Loucy (cell line): Measurements from ENCODE around the gene SERPINA12.

Experiments used
- H2AFZ ChIP-seq: fragments of 200-600 bp; sonication (generic); 2 replicates; pipeline ENCODE4 v1.6.0; 2016; ENCODE audit warnings: antibody characterized with exemption, mild to moderate bottlenecking, low read length, moderate library complexity
- H3F3A ChIP-seq: fragments of 200-600 bp; 2 replicates; pipeline ENCODE4 v1.6.0; 2016; ENCODE audit warnings: antibody characterized with exemption, low read depth, mild to moderate bottlenecking
- H3K27me3 ChIP-seq: fragments of 200-600 bp; sonication (generic); 2 replicates; pipeline ENCODE4 v1.6.1; 2014; ENCODE audit warnings: low read length, mild to moderate bottlenecking; ENCODE audit not compliant: insufficient read depth, poor library complexity, severe bottlenecking
- H3K36me3 ChIP-seq: fragments of 200-600 bp; sonication (generic); 2 replicates; pipeline ENCODE4 v1.6.1; 2016; ENCODE audit warnings: low read length; ENCODE audit not compliant: insufficient read depth
- H3K4me1 ChIP-seq: fragments of 200-600 bp; sonication (generic); 2 replicates; pipeline ENCODE4 v1.5.1; 2014; ENCODE audit warnings: low read length, mild to moderate bottlenecking; ENCODE audit not compliant: insufficient read depth, poor library complexity, severe bottlenecking
- H3K4me2 ChIP-seq: fragments of 200-600 bp; sonication (generic); 2 replicates; pipeline ENCODE4 v1.6.0; 2014; ENCODE audit warnings: antibody characterized with exemption, low read length, low read depth, mild to moderate bottlenecking; ENCODE audit not compliant: poor library complexity, severe bottlenecking
- H3K4me3 ChIP-seq: fragments of 200-600 bp; sonication (generic); 2 replicates; pipeline ENCODE4 v1.5.1; 2014; ENCODE audit warnings: low read length, mild to moderate bottlenecking, mixed read lengths; ENCODE audit not compliant: poor library complexity, severe bottlenecking
- H3K79me2 ChIP-seq: fragments of 200-600 bp; sonication (generic); 2 replicates; pipeline ENCODE4 v1.6.1; 2014; ENCODE audit warnings: low read length; ENCODE audit not compliant: insufficient read depth
- H3K9ac ChIP-seq: fragments of 200-600 bp; sonication (generic); 2 replicates; pipeline ENCODE4 v1.6.0; 2014; ENCODE audit warnings: mild to moderate bottlenecking, low read depth, low read length, moderate library complexity; ENCODE audit not compliant: poor library complexity, severe bottlenecking
- H3K9me2 ChIP-seq: fragments of 200-600 bp; sonication (generic); replicated peaks from 2 replicates; pipeline ENCODE4 v1.6.1; 2016; ENCODE audit warnings: low read depth, low read length, mixed read lengths
- H3K9me3 ChIP-seq: fragments of 200-600 bp; sonication (generic); 2 replicates; pipeline ENCODE4 v1.6.1; 2014; ENCODE audit warnings: mild to moderate bottlenecking, antibody characterized with exemption, low read length, low read depth; ENCODE audit not compliant: insufficient read depth
- H4K20me1 ChIP-seq: fragments of 200-600 bp; sonication (generic); 2 replicates; pipeline ENCODE4 v1.6.0; 2014; ENCODE audit warnings: antibody characterized with exemption, low read length, mild to moderate bottlenecking; ENCODE audit not compliant: insufficient read depth, poor library complexity, severe bottlenecking
- CTCF ChIP-seq: fragments of 200-600 bp; sonication (generic); conservative IDR thresholded peaks from 2 replicates; pipeline ENCODE4 v1.5.1; 2014; ENCODE audit warnings: mild to moderate bottlenecking, antibody characterized with exemption, low read length
- EZH2phosphoT487 ChIP-seq: fragments of 200-600 bp; IDR thresholded peaks from 2 replicates; pipeline ENCODE4 v1.6.1; 2018; ENCODE audit warnings: antibody characterized with exemption, mild to moderate bottlenecking, moderate library complexity, borderline replicate concordance

SERPINA12 gene

GRCh38 chr14:94547726-94548125 lies 38.5 kb upstream of the SERPINA12 start:
- Histone ChIP-seq H3K36me3 (no peaks in the 10 kb centered on the region), H3K4me2 (no peak overlapping the region), H3K4me3 (no peak overlapping the region), H3K4me1 (no peaks in the 10 kb centered on the region), H3K79me2 (no peaks in the 10 kb centered on the region), H3K9me3 (no peaks in the 10 kb centered on the region; the same call in 1 of the 2 replicates), H3K27me3 (no peaks in the 10 kb centered on the region), H4K20me1 (no peaks in the 10 kb centered on the region), H3K9ac (no peak overlapping the region), H3K9me2 (no peaks in the 10 kb centered on the region), H2AFZ (no peak overlapping the region), H3F3A (no peaks in the 10 kb centered on the region)
- no peak for TF ChIP-seq EZH2phosphoT487
- TF ChIP-seq CTCF, result no peak

- Histone ChIP-seq H3K4me1 (no peaks in the 10 kb centered on the region), H3K4me3 (no peak overlapping the region), H3K4me2 (no peak overlapping the region), H3K79me2 (no peaks in the 10 kb centered on the region), H3K9me3 (no peaks in the 10 kb centered on the region; the same call in 1 of the 2 replicates), H2AFZ (no peak overlapping the region), H4K20me1 (no peaks in the 10 kb centered on the region), H3F3A (no peaks in the 10 kb centered on the region), H3K9me2 (no peaks in the 10 kb centered on the region), H3K27me3 (no peaks in the 10 kb centered on the region), H3K9ac (no peak overlapping the region), H3K36me3 (no peaks in the 10 kb centered on the region)
- TF ChIP-seq CTCF, result no peak
- TF ChIP-seq EZH2phosphoT487, result no peak
Measured at GRCh38 chr14:94547151-94547680, 37.9 kb upstream of the SERPINA12 start.

DNA sequence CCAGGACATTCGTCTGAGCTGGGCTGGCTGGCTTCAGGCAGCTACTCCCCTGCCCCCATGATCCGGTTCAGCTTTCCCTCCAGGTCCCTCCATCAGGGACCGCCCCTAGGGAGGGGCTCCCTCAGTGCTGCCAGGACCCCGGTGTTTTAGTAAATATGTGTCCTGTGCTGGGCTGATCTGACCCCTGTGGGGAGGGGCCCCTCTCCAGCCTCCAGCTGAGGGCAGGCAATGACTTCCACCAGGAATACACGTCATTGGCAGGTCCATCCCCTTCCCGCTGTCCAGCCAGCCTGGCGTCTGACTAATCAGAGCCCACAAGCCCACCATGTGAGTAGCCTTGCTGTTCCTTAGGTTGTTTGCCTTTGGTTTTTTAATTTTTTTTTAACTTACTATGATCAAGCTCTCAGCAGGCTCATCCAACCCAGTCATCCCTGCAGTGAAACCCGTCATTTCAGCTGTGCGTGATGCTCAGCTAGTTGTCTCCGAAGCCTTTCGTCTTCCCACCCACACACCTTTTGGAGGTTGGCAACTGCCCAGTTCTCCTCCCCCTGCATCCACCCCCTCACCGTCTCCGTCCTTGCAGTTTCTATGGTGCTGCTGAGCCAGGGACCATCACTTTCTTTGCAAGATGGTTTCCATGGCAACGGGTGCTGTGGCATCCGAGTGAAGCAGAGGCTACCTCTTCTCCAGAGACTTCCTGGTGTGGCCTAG lies 36.0 kb upstream of the SERPINA12 start:
- Histone ChIP-seq H3K9me2 (no peaks in the 10 kb centered on the region), H4K20me1 (no peaks in the 10 kb centered on the region), H3K36me3 (no peaks in the 10 kb centered on the region), H3K4me2 (no peak overlapping the region), H3K9ac (no peak overlapping the region), H3K27me3 (no peaks in the 10 kb centered on the region), H3K9me3 (no peaks in the 10 kb centered on the region; the same call in 1 of the 2 replicates), H3K4me1 (no peaks in the 10 kb centered on the region), H3F3A (no peaks in the 10 kb centered on the region), H2AFZ (no peak overlapping the region), H3K79me2 (no peaks in the 10 kb centered on the region), H3K4me3 (no peak overlapping the region)
- TF ChIP-seq CTCF, result no peak
- no peak for TF ChIP-seq EZH2phosphoT487
